GM12873 (cell line): ENCODE data around the gene FGD1.

ENCODE experiments used
- TF ChIP-seq, protein P1 (sequence below): IDR thresholded peaks from 2 replicates; pipeline ENCODE4 v1.5.1; 2012; ENCODE audit warnings: low read depth, mild to moderate bottlenecking, moderate library complexity, low read length, control low read depth; ENCODE audit not compliant: insufficient read depth; ENCODE audit errors: missing control alignments

FGD1 gene

DNA sequence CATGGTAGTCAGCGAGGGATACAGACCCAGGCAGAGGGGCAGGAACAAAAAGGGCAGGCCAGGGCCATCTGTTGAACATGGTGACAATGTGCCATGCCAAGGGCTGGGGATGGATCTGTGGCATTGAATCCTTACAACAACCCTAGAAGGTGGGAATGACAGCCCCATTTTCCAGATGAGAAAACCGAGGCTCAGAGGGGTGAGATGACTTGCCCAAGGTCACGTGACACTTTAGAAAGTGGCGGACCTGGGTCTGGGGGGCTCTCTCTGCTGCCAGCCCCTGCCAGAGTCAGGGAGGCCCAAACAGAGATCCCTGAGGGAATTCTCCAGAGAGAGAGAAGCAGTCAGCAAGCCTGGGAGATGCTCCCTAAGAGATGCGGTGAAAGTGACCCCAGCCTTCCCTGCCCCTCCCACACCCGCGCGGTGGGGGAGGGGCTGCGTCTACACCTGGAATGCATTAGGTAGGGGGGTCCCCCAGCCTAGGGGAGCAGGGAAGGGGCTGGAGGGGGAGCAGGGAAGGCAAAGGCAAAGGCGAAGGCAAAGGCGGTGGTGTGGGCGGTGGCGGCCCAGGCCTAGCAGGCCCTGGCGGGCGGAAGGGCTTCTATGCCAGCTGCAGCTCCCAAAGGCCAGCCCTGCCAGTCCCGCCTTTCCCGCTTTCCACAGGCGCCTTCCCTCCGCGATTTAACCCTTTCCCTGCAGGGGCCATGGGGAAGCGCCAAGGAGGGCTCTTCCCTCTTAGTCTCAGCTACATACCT is 13.0 kb downstream of the FGD1 start:
- TF ChIP-seq, protein P1, sequence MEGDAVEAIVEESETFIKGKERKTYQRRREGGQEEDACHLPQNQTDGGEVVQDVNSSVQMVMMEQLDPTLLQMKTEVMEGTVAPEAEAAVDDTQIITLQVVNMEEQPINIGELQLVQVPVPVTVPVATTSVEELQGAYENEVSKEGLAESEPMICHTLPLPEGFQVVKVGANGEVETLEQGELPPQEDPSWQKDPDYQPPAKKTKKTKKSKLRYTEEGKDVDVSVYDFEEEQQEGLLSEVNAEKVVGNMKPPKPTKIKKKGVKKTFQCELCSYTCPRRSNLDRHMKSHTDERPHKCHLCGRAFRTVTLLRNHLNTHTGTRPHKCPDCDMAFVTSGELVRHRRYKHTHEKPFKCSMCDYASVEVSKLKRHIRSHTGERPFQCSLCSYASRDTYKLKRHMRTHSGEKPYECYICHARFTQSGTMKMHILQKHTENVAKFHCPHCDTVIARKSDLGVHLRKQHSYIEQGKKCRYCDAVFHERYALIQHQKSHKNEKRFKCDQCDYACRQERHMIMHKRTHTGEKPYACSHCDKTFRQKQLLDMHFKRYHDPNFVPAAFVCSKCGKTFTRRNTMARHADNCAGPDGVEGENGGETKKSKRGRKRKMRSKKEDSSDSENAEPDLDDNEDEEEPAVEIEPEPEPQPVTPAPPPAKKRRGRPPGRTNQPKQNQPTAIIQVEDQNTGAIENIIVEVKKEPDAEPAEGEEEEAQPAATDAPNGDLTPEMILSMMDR: no peak

DNA sequence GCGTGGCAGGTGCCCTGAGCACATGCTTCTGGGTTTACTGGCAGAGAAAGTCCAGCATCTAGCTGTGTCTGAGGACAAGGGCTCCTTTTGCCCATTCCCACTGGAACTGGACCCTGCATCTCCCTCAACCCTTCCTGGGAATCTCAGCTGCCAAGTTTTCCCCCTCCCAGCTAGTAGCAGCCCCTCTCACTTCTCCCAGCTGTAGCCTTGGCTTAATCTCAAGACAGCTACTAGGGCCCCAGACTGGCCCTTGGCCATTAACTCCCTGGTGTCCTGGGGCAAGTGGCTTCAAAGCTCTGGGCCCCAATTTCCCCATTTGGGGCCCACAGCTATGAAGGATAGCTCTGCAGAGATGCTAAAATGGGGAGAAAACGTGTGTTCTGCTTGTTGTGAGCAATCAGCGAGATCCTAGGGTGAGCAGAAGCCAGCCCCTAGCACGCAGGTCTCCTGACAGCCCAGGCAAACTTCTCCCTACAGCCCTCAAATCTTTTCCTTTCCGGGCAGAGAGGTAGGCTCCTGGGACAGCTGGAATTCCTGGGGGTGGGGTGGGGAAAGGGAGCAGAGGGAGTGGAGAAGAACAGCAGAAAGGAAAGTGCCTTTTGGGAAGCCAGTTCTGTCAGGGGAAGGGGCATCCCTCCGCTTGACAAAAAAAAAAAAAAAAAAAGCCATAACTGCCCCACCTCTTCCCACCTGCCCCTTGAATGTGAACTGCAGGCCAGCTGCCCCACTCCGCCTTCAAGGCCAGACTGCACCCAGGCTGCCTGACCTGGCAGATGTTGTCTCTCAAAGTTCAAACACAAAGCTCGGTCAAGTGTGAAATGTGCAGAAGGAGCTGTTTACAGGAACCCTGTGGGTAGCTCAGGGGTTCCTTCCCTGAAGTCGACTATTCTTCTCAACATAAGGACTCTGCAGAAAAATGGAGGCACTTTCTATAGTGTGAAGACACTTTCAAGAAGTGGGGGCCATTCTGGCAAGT is 16.6 kb downstream of the FGD1 start:
- TF ChIP-seq, protein P1: no peak

DNA sequence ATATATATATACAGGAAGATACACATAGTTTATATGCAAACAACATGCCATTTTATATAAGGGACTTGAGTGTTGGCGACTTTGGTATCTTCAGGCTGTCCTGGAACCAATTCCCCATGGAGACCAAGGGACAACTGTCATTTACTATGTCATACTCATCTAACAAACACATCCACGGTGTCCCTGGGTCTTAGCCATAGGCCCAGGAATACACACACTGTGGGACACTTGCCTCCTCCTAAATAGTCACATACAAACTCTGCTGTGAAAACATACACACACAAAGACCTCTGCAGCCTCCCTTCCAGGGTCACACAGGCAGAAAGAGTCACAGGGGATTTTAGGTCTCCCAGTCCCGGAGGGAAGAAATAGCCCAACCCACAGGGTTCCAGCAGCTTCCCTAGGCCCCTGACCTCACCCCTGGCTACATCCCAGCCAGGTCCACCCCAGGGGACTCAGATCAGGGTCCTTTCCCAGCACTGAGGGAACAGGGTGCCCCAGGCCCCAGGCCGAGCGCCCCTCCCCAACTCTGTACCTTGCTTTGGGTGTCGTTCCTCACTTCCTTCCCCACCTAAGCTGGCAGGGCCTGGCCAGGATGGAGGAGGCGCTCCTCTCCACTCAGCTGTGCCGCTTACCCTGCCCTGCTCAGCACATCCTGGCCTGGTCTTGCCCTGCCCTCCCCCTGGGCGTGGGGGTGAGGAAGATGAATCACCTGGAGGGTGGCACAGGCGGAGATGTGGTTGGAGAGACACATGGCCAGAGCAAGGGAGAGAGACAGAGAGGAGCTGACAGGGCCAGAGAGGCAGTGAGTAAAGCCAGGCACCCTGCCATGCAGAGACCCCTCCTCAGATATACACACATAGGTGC is 21.8 kb downstream of the FGD1 start:
- TF ChIP-seq, protein P1: no peak

GRCh38 chrX:54470054-54470760 is 25.8 kb downstream of the FGD1 start:
- TF ChIP-seq, protein P1: no peak

DNA sequence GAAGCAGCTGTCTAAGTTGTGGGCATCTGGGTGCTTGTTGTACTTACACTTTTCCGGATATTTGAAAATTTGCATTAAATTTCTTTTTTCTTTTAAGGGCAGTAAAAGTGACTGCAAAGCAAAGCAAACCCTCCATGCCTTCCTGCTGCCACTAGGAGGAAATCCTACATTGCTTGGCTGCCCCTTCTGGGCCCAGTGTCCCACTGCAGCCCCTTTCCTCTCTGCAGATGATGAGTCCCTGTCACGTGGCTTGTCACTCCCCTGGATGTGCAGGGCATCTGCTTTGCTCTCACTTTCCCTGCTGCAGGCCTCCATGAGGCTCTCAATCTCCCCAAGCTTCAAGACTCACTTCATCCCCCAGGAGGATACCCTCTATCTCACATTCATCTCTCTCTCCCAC is 43.1 kb downstream of the FGD1 start:
- TF ChIP-seq, protein P1: peak; percentile 40

DNA sequence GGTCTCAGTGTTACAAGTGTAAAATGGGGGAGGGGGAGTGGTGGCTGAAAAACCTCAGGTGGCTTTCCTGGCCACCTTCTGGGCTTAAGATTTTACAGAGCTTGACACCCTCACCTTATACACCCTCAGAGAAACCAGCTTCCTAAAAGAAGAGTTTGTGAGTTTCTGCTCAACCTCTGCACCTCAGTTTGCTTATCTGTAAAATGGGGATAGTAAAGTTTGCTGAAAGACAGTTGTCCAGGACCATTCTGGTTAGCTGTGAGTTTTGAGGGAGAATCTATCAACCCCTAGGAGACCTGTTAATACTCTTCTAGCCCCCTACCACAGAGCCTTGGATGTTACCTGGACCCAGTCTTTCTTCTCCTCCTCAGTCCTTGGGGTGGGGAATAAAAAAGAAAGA is 46.1 kb downstream of the FGD1 start:
- TF ChIP-seq, protein P1: no peak
